Endodermal cell (in vitro differentiated cells): ENCODE measurements around the gene GLUD1. TPM values are rescaled to one million over a fixed set of nuclear protein-coding genes. Genes with fewer than 3 reads are reported as not detected.
"Not testable (repeated sequence)": the region's sequence is repeated elsewhere in the genome, so short reads cannot be mapped to it uniquely, and the experiment has no call there.

Source experiments
- DNase-seq: peaks from one replicate; pipeline ENCODE4 v3.0.0-alpha.2; 2017
- H3K27ac ChIP-seq: 2 replicates; pipeline ENCODE4 v1.5.1; 2013; ENCODE audit warnings: mild to moderate bottlenecking, low read depth, low read length, moderate library complexity
- H3K27me3 ChIP-seq: 2 replicates; pipeline ENCODE4 v1.6.1; 2013; ENCODE audit warnings: mild to moderate bottlenecking, low read length, moderate library complexity; ENCODE audit not compliant: insufficient read depth, control insufficient read depth, poor library complexity, severe bottlenecking
- H3K36me3 ChIP-seq: 2 replicates; pipeline ENCODE4 v1.7.0; 2013; ENCODE audit warnings: mild to moderate bottlenecking, low read length, moderate library complexity; ENCODE audit not compliant: control insufficient read depth, insufficient read depth
- H3K4me1 ChIP-seq: one replicate; pipeline ENCODE4 v1.7.0; 2013; ENCODE audit warnings: low read length; ENCODE audit not compliant: control insufficient read depth, insufficient read depth
- H3K4me3 ChIP-seq: 2 replicates; pipeline ENCODE4 v1.5.1; 2013; ENCODE audit warnings: mild to moderate bottlenecking, low read length, moderate library complexity
- H3K9ac ChIP-seq: 2 replicates; pipeline ENCODE4 v1.6.1; 2013; ENCODE audit warnings: mild to moderate bottlenecking, low read length, moderate library complexity; ENCODE audit not compliant: poor library complexity, severe bottlenecking; ENCODE audit errors: extremely low read depth
- H3K9me3 ChIP-seq: 2 replicates; pipeline ENCODE4 v1.6.1; 2013; ENCODE audit warnings: mild to moderate bottlenecking, low read length, moderate library complexity; ENCODE audit not compliant: control insufficient read depth
- H3K27ac Mint-ChIP-seq: 2 replicates; pipeline ENCODE4 v1.8.0; 2020; ENCODE audit warnings: mixed read lengths
- H3K27me3 Mint-ChIP-seq: 2 replicates; pipeline ENCODE4 v1.8.0; 2021; ENCODE audit warnings: mild to moderate bottlenecking, mixed read lengths; ENCODE audit not compliant: insufficient read depth
- H3K36me3 Mint-ChIP-seq: 2 replicates; pipeline ENCODE4 v1.8.0; 2020; ENCODE audit warnings: low read depth, mixed read lengths
- H3K4me1 Mint-ChIP-seq: 2 replicates; pipeline ENCODE4 v1.8.0; 2020; ENCODE audit warnings: mixed read lengths
- H3K4me3 Mint-ChIP-seq: 2 replicates; pipeline ENCODE4 v1.8.0; 2020; ENCODE audit warnings: mild to moderate bottlenecking, moderate library complexity, mixed read lengths
- H3K9me3 Mint-ChIP-seq: 2 replicates; pipeline ENCODE4 v1.8.0; 2020; ENCODE audit warnings: mild to moderate bottlenecking, mixed read lengths
- WGBS, 2 experiments: methylation state at CpG; one replicate each; pipeline versions ENCODE4 v1.1.5 to v1.1.7; 2013; ENCODE audit warnings: missing lambda C conversion rate in 2 of 2, mixed read lengths in 1 of 2; ENCODE audit not compliant: insufficient coverage in 1 of 2, insufficient read length in 1 of 2; 5-methylcytosine and 5-hydroxymethylcytosine counted together
- total RNA-seq, 2 donors: library from RNA; stranded (reverse); fragmentation: NEBNext Ultra II Directional in 1 of 2; extraction: Animal tissue kit (Norgen Biotek cat#: 25700) in 1 of 2; gene quantifications; 2 replicates in 1 of 2; 3 replicates in 1 of 2; pipeline ENCODE4 v1.2.1, GENCODE V29; 2021
- TF ChIP-seq, protein P1 (sequence below): fragments of 200-600 bp; sonication (generic); conservative IDR thresholded peaks from 2 replicates; pipeline ENCODE4 v1.5.0; 2021; ENCODE audit warnings: antibody characterized with exemption, mild to moderate bottlenecking

GLUD1 gene
- total RNA-seq, 2 donors from 2014 or later = 104 to 107 TPM

- Histone ChIP-seq H3K9me3 (no peaks in the 10 kb centered on the region), H3K9ac (no peak overlapping the region), H3K27ac (no peak overlapping the region), H3K27me3 (no peaks in the 10 kb centered on the region), H3K4me3 (no peak overlapping the region), H3K36me3 (peaks cover 60% of the 10 kb centered on the region), H3K4me1 (no peaks in the 10 kb centered on the region)
- no peak overlapping the region for H3K4me3 Mint-ChIP-seq
- no peaks in the 10 kb centered on the region for H3K9me3 Mint-ChIP-seq
- H3K27ac Mint-ChIP-seq = no peak overlapping the region
- no peaks in the 10 kb centered on the region for H3K4me1 Mint-ChIP-seq
- TF ChIP-seq, protein P1, sequence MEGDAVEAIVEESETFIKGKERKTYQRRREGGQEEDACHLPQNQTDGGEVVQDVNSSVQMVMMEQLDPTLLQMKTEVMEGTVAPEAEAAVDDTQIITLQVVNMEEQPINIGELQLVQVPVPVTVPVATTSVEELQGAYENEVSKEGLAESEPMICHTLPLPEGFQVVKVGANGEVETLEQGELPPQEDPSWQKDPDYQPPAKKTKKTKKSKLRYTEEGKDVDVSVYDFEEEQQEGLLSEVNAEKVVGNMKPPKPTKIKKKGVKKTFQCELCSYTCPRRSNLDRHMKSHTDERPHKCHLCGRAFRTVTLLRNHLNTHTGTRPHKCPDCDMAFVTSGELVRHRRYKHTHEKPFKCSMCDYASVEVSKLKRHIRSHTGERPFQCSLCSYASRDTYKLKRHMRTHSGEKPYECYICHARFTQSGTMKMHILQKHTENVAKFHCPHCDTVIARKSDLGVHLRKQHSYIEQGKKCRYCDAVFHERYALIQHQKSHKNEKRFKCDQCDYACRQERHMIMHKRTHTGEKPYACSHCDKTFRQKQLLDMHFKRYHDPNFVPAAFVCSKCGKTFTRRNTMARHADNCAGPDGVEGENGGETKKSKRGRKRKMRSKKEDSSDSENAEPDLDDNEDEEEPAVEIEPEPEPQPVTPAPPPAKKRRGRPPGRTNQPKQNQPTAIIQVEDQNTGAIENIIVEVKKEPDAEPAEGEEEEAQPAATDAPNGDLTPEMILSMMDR = no peak
- H3K36me3 Mint-ChIP-seq = peaks cover 57% of the 10 kb centered on the region
- 89 to 95% methylated on average over 3 of the region's 3 CpGs for WGBS, 2 experiments
- DNase-seq = no peak
- no peaks in the 10 kb centered on the region for H3K27me3 Mint-ChIP-seq
Measured at GRCh38 chr10:87053111-87053510, 41.5 kb downstream of the GLUD1 start.

DNA sequence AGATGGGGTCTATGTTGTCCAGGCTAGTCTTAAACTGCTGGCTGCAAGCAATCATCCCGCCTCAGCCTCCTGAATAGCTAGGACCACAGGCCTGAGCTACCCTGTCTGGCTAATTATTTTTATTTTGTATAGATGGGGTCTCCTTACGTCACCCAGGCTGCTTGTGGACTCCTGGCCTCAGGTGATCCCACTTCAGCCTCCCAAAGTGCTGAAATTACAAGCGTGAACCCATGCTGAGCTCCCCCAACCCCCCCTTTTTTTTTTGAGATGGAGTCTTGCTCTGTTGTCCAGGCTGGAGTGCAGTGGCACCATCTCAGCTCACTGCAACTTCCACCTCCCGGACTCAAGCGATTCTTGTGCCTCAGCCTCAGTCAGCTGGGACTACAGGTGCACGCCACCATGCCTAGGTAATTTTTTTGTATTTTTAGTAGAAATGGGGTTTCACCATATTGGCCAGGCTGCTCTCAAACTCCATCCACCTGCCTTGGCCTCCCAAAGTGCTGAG lies 49.2 kb downstream of the GLUD1 start:
- Mint-ChIP-seq H3K4me3 (no peak overlapping the region), H3K27ac (no peak overlapping the region), H3K4me1 (no peaks in the 10 kb centered on the region), H3K9me3 (no peaks in the 10 kb centered on the region), H3K27me3 (no peaks in the 10 kb centered on the region), H3K36me3 (peaks cover 40% of the 10 kb centered on the region)
- Histone ChIP-seq H3K4me1 (no peaks in the 10 kb centered on the region), H3K9ac (no peak overlapping the region), H3K27me3 (no peaks in the 10 kb centered on the region), H3K9me3 (no peaks in the 10 kb centered on the region), H3K36me3 (peaks cover 19% of the 10 kb centered on the region), H3K4me3 (no peak overlapping the region), H3K27ac (no peak overlapping the region)
- TF ChIP-seq, protein P1 = no peak
- WGBS, 2 experiments = 93 to 95% methylated on average over 3 to 6 of the region's 6 CpGs
- no peak for DNase-seq

DNA sequence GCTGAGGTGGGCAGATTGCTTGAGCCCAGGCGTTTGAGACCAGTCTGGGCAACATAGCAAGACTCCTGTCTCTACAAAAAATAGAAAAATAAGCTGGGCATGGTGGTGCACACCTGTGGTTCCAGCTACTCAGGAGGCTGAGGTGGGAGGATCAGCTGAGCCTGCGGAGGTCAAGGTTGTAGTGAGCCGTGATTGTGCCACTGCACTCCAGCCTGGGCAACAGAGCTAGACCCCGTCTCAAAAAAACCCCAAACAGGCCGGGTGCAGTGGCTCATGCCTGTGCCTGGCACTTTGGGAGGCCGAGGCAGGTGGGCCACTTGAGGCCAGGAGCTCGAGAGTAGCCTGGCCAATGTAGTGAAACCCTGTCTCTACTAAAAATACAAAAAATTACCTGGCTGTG lies 51.1 kb downstream of the GLUD1 start:
- peaks cover 14% of the 10 kb centered on the region for H3K36me3 ChIP-seq
- not testable (repeated sequence) for H3K4me1 Mint-ChIP-seq, H3K9ac ChIP-seq, H3K4me1 ChIP-seq, H3K9me3 Mint-ChIP-seq, H3K27me3 ChIP-seq, H3K27ac ChIP-seq, H3K9me3 ChIP-seq, H3K4me3 ChIP-seq, H3K27ac Mint-ChIP-seq, H3K4me3 Mint-ChIP-seq, H3K27me3 Mint-ChIP-seq, DNase-seq
- H3K36me3 Mint-ChIP-seq = peaks cover 25% of the 10 kb centered on the region
- WGBS, 2 experiments = 86 to 89% methylated on average over 6 to 7 of the region's 7 CpGs

GRCh38 chr10:87038786-87039185 lies 55.9 kb downstream of the GLUD1 start:
- no peaks in the 10 kb centered on the region for H3K4me1 Mint-ChIP-seq
- H3K4me3 ChIP-seq = no peak overlapping the region
- no peak overlapping the region for H3K27ac Mint-ChIP-seq
- no peaks in the 10 kb centered on the region for H3K4me1 ChIP-seq
- H3K36me3 Mint-ChIP-seq = peaks cover 4% of the 10 kb centered on the region
- no peaks in the 10 kb centered on the region for H3K27me3 ChIP-seq
- H3K27ac ChIP-seq = no peak overlapping the region
- no peak overlapping the region for H3K4me3 Mint-ChIP-seq
- no peaks in the 10 kb centered on the region for H3K27me3 Mint-ChIP-seq
- peaks cover 18% of the 10 kb centered on the region for H3K9me3 ChIP-seq
- WGBS, 2 experiments = 88 to 100% methylated on average over 1 to 2 of the region's 2 CpGs
- TF ChIP-seq, protein P1 = no peak
- H3K9me3 Mint-ChIP-seq = peaks cover 21% of the 10 kb centered on the region
- no peak overlapping the region for H3K9ac ChIP-seq
- DNase-seq = no peak
- no peaks in the 10 kb centered on the region for H3K36me3 ChIP-seq
